HL-60/S4 treated with retinoic acid at 250 ng/mL for 4 days and 3 days (cell line): ENCODE measurements around the gene TMUB1.

ENCODE experiments used
- in situ Hi-C: fragments of 300-500 bp; cut with MboI; formaldehyde crosslinking; loops from 2 replicates; pipeline ENCODE4 v1.7.0; 2022; ENCODE audit warnings: low sequenced_read_pairs

The TMUB1 gene

GRCh38 chr7:151035026-151035717, 48.1 kb downstream of the TMUB1 start:
- in situ Hi-C loops, result no loop called here

GRCh38 chr7:151034312-151035025, 48.8 kb downstream of the TMUB1 start:
- in situ Hi-C loops, result no loop called here

DNA sequence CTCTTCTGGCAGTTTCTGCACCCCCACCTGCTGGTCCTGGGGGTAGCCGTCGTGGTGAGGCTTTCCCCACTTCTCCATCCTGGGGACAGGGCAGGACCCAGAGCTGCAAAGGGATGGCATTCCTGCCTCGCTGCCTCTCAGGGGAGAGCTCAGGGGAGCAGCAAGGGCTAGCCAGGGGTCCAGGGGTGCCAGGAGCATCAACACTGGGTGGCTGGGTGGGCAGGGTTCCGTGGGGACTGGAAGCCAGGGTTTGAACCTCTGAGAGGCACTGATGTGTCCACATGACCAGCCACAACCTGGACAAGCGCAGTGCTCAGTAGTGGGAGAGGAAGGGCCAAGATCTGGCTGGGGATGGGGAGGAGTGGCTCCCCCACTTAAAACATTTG, 49.4 kb downstream of the TMUB1 start:
- in situ Hi-C loops, result no loop called here

GRCh38 chr7:151032936-151033863, 50.1 kb downstream of the TMUB1 start:
- in situ Hi-C loops, result no loop called here
